Measurements from ENCODE around the gene PCDHGA12.

PCDHGA12 gene

DNA sequence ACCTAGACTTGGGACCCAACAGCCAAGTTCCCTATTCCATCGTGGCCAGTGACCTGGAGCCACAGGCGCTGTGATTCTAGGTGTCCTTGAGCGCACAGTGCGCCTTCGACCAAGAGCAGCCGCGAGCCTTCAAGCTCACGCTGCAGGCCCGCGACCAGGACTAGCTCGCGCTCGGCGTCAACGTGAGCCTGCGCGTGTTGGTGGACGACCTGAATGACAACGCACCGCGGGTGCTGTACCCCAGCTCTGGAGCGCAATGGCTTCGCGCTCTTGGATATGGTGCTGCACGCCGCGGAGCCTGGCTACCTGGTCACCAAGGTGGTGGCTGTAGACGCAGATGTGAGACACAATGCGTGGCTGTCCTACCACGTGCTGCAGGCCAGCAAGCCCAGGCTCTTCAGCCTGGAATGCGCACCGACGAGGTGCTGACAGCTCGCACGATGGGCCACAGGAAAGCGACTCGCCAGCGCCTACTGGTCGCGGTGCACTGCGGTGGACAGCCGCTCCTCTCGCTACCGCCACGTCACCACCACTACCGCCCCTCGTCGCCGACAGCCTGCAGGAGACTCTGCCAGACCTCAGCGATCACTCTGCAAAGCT lies 11.4 kb downstream of the PCDHGA12 start:
- DNase-seq: no peak

DNA sequence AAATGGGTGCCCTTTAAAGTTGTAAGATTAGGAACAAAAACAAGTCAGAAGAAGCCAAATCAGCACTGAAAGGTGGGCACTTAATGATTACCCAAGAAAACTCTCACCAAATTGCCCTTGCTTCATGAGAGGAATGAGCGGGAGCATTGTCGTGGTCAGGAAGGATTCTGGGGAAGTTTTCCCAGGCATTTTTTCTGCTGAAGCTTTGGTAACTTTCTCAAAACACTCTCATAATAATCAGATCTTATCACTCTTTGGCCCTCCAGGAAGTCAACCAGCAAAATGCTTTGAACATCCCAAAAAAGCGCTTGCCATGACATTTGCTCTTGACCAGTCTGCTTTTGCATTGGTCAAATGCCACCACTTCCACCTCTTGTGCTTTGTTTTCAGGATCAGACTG lies 35.0 kb downstream of the PCDHGA12 start:
- no peak for DNase-seq

DNA sequence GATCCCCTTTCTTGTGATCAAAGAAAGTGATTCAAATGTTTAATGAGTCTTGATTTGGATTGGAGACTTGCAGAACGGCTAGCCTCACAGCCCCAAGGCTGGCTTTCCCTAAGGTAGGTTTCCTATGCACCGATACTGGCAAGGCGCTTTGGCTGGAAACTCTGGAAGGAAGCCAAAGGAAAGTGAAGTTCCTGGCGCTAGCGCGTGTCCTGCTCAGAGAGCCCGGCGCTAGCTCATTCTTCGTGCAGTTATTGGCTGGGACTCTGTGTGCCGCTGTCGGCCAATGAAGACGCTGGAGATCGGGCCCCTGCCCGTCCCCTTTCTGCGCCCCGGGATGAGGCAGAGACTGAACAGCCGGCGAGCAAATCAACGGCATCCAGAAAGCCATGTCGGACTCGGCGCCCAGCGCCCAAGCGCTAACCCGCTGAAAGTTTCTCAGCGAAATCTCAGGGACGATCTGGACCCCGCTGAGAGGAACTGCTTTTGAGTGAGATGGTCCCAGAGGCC lies 45.4 kb downstream of the PCDHGA12 start, which contains the start of gene PCDHGC3:
TSS of gene PCDHGC3 (plus strand) at position 342 of the 507 bp plus-strand sequence. CDS start at position 493, 151 bp downstream.
- DNase-seq: peak; percentile 47

DNA sequence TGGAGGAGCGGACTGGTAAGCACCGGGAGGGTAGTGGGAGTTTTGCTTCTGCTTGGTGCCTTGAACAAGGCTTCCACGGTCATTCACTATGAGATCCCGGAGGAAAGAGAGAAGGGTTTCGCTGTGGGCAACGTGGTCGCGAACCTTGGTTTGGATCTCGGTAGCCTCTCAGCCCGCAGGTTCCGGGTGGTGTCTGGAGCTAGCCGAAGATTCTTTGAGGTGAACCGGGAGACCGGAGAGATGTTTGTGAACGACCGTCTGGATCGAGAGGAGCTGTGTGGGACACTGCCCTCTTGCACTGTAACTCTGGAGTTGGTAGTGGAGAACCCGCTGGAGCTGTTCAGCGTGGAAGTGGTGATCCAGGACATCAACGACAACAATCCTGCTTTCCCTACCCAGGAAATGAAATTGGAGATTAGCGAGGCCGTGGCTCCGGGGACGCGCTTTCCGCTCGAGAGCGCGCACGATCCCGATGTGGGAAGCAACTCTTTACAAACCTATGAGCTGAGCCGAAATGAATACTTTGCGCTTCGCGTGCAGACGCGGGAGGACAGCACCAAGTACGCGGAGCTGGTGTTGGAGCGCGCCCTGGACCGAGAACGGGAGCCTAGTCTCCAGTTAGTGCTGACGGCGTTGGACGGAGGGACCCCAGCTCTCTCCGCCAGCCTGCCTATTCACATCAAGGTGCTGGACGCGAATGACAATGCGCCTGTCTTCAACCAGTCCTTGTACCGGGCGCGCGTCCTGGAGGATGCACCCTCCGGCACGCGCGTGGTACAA lies 46.0 kb downstream of the PCDHGA12 start:
- DNase-seq: no peak

DNA sequence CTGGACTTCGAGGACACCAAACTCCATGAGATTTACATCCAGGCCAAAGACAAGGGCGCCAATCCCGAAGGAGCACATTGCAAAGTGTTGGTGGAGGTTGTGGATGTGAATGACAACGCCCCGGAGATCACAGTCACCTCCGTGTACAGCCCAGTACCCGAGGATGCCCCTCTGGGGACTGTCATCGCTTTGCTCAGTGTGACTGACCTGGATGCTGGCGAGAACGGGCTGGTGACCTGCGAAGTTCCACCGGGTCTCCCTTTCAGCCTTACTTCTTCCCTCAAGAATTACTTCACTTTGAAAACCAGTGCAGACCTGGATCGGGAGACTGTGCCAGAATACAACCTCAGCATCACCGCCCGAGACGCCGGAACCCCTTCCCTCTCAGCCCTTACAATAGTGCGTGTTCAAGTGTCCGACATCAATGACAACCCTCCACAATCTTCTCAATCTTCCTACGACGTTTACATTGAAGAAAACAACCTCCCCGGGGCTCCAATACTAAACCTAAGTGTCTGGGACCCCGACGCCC lies 46.8 kb downstream of the PCDHGA12 start:
- DNase-seq: no peak

DNA sequence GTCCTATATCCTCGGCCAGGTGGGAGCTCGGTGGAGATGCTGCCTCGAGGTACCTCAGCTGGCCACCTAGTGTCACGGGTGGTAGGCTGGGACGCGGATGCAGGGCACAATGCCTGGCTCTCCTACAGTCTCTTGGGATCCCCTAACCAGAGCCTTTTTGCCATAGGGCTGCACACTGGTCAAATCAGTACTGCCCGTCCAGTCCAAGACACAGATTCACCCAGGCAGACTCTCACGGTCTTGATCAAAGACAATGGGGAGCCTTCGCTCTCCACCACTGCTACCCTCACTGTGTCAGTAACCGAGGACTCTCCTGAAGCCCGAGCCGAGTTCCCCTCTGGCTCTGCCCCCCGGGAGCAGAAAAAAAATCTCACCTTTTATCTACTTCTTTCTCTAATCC lies 47.5 kb downstream of the PCDHGA12 start:
- no peak for DNase-seq

DNA sequence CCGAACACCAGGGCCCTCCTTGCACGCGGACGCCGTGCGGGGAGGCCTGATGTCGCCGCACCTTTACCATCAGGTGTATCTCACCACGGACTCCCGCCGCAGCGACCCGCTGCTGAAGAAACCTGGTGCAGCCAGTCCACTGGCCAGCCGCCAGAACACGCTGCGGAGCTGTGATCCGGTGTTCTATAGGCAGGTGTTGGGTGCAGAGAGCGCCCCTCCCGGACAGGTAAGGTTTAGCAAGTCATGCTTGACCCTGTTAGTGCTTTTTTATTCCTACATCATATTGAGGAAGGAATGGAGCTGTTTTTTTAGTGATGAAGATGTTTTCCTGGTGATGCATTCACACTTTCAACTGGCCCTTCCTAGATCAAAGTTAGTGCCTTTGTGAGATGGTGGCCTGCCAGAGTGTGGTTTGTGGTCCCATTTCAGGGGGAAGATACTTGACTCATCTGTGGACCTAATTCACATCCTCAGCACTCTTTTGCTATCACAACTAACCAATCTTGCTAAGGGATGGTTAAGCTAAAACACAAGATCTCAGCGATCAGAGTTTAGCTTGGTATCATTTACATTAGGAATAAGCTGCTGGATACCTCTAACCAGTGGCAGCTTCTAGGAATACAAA lies 48.1 kb downstream of the PCDHGA12 start:
- DNase-seq: no peak

DNA sequence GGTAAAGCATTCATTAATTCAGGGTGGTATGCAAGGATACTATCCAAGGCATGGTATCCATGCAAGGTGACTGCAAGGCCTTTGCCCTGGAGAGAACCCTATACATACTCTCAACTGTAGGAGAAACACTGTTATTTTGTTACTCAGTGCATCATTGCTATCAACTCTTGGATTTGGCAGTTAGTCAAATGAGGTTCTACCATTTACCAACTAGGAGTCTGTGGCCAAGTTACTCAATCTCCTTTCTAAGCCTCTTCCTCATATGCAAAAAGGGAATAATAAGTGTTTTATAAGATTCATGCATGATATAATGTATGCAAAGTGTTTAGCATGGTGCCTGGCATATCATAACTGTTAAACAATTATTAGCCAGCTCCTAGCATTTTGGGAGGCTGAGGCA lies 49.5 kb downstream of the PCDHGA12 start:
- peak; percentile 34 for DNase-seq

All from hematopoietic multipotent progenitor cell treated with erythropoietin and hydrocortisone succinate and interleukin-3 and kit ligand, for 6 days (in vitro differentiated cells).